NCI-H82 treated with DMSO at 0.1 percent for 48 hours (cell line): ENCODE results near the gene RBM42.
A peak's percentile ranks its signal among the peaks of the same experiment; 100 is the strongest.

ENCODE experiments used
- DNase-seq: peaks from one replicate; lab custom pipeline; 2025; ENCODE audit not compliant: unreplicated experiment; lab: John Stamatoyannopoulos, UW

RBM42 gene

GRCh38 chr19:35619290-35619923 is 9.4 kb upstream of the RBM42 start:
- DNase-seq = no peak

DNA sequence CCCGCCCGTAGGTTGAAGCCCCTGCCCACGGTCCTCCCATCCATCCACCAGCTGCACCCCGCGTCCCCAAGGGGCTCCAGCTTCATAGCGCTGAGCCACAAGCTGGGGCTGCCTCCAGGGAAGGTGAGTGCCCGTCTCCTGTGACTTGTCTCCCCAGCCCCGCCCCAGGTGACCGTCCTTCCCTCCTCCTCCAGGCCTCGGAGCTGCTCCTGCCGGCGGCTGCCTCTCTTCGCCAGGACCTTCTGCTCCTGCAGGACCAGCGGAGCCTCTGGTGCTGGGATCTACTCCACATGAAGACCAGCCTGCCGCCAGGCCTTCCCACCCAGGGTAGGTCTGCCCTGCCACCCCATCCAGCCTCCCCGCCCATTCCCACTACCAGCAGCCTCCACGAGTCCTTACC is 8.8 kb upstream of the RBM42 start:
- DNase-seq = no peak

DNA sequence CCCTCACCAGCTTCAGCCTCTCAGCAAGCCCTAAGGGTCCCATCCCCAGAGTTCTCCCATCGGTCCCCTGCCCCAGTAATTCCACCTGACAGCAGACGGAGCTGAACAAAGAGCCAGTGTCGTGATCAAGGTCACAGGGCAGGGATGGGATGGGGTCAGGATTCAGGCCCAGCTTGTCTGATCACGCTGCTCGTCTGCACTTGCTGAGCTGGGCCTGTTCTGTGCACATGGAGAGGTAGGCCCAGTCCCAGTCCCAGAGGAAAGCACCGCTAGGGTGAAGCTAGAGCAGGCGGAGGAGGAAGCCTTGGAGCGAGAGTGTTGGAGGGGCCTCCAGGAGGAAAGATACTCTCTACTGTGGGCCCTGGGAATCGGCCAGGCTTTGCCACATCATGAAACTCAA is 7.1 kb upstream of the RBM42 start:
- DNase-seq = no peak

GRCh38 chr19:35622750-35623149 is 6.1 kb upstream of the RBM42 start:
- no peak for DNase-seq

DNA sequence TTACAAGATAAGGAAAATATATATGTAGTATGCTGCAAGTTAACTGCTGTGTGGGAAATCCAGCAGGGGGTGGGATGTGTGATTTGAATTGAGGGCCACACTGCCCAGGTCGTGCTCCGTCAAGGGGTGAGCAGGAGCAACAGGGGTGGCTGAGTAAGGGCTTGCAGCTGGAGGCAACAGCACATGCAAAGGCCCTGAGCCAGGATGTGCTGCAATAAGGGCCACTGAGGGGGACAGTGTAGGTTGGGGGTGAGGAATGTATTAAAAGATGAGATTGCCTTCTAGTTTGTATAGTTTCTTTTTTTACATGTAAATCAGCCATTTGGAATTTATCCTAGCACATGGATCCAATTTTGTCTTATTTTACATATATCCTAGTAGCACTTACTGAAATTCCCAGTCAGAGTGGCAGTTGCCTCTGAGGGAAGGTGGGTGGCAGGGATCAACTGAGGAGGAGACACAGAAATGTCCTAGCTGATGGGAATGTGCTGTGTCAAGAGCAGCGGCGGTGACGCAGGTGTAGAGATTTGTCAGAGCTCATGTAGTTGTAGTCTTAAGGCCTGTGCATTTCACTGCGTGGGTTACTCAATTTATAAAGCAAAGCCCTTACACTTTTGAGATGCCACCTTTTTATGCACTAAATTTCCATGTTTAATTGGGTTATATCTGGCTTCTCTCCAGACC is 5.4 kb upstream of the RBM42 start:
- DNase-seq = no peak

DNA sequence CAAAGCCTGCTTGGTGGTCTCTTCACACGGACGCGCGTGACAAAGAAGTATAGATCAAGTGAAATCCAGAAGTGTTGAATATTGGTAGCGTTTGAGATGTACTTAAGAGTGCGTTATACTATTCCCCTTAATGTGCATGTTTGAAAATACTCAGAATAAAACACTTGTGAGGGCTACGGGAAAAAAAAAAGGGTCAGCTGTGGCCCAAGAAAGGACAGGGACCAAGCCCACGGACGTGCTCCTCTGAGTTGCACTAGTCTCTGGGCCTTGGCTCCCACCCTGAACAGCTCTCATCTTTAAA is 622 bp upstream of the RBM42 start:
- DNase-seq = no peak

DNA sequence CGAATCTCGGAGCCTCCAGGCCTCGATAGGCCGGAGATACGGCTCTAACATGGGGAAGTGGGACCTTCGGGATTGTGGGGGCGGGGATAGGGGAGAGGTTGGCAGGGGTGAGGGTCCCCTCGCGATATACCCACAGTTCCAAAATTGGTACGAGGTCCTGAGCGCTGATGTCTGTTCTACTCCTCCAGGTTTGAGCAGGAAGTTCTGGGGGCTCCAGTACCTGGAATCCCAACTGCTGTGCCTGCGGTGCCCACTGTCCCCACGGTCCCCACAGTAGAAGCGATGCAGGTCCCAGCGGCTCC is 447 bp downstream of the RBM42 start:
- DNase-seq = no peak

DNA sequence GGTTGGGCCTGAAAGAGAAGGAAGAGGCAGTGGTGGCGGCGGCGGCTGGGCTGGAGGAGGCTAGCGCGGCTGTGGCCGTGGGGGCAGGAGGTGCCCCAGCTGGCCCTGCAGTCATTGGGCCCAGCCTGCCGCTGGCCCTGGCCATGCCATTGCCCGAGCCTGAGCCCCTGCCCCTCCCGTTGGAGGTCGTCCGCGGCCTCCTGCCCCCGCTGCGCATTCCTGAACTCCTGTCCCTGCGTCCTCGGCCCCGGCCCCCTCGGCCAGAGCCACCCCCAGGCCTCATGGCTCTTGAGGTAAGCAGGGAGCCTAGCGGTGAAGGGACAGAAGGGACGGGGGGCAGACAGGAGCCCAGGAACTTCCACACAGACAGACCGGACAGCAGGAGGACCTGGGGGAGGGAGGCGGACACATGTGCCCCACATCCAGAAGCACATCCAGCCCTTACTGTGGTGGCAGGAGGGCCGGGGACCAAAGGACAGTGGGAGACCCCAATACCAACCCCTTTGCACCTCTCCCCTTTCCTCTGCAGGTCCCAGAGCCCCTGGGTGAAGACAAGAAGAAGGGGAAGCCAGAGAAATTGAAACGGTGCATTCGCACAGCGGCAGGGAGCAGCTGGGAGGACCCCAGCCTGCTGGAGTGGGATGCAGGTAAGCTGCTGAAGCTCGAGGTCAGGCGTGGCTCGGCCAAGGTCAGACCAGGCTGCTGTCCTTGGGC is 5.0 kb downstream of the RBM42 start:
- no peak for DNase-seq

- no peak for DNase-seq
Observed at GRCh38 chr19:35636651-35637050, 7.8 kb downstream of the RBM42 start.

- DNase-seq = no peak
Observed at GRCh38 chr19:35637165-35637564, 8.3 kb downstream of the RBM42 start.

GRCh38 chr19:35639321-35639639 is 10.4 kb downstream of the RBM42 start:
- no peak for DNase-seq

- no peak for DNase-seq
Observed at GRCh38 chr19:35639863-35640262, 11.0 kb downstream of the RBM42 start.

DNA sequence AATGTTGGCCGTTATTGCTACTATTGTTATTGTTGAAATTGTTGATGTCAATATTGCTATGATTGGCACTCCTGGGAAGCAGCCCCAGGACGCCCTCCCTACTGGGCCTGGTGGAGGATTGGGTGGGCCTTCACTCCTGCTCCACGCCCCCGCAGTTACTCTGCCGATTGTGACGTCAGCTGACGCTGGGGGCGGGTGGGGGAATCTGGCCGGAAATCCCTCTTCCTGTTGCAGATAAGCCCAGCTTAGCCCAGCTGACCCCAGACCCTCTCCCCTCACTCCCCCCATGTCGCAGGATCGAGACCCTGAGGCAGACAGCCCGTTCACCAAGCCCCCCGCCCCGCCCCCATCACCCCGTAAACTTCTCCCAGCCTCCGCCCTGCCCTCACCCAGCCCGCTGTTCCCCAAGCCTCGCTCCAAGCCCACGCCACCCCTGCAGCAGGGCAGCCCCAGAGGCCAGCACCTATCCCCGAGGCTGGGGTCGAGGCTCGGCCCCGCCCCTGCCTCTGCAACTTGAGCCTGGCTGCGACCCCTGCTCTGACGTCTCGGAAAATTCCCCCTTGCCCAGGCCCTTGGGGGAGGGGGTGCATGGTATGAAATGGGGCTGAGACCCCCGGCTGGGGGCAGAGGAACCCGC is 12.8 kb downstream of the RBM42 start, which contains the start of gene ETV2:
Gene ETV2 (plus strand): TSS at position 231 of the 637 bp plus-strand sequence. CDS start 716 bp downstream, outside the sequence.
- DNase-seq = no peak

- no peak for DNase-seq
Observed at GRCh38 chr19:35642312-35642711, 13.5 kb downstream of the RBM42 start.

GRCh38 chr19:35642798-35643254 is 14.0 kb downstream of the RBM42 start:
- no peak for DNase-seq

DNA sequence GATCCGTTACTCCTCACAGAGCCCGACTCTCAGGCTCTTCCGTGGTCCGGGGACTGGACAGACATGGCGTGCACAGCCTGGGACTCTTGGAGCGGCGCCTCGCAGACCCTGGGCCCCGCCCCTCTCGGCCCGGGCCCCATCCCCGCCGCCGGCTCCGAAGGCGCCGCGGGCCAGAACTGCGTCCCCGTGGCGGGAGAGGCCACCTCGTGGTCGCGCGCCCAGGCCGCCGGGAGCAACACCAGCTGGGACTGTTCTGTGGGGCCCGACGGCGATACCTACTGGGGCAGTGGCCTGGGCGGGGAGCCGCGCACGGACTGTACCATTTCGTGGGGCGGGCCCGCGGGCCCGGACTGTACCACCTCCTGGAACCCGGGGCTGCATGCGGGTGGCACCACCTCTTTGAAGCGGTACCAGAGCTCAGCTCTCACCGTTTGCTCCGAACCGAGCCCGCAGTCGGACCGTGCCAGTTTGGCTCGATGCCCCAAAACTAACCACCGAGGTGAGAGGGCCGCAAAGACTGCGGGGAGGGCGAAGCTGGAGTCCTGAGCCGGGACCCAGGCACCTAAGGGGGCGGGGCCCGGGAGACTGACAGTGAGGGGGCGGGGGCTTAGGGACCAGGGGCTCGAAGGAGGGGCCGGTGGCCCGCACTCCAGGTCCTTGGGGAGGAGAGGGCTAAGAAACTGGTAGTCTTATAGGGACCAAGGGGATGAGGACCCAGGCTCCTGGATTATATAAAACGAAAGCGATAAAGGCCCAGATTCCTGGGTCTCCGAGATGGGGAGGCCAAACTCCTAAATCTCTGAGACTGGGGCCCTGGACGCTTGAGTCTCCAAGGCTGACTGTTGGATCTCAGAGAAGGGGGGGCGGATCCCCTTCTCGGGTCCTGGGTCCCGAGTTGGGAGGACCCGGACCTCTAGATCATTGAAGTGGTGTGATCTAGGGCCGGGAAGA is 14.7 kb downstream of the RBM42 start:
- peak; percentile 79 for DNase-seq

DNA sequence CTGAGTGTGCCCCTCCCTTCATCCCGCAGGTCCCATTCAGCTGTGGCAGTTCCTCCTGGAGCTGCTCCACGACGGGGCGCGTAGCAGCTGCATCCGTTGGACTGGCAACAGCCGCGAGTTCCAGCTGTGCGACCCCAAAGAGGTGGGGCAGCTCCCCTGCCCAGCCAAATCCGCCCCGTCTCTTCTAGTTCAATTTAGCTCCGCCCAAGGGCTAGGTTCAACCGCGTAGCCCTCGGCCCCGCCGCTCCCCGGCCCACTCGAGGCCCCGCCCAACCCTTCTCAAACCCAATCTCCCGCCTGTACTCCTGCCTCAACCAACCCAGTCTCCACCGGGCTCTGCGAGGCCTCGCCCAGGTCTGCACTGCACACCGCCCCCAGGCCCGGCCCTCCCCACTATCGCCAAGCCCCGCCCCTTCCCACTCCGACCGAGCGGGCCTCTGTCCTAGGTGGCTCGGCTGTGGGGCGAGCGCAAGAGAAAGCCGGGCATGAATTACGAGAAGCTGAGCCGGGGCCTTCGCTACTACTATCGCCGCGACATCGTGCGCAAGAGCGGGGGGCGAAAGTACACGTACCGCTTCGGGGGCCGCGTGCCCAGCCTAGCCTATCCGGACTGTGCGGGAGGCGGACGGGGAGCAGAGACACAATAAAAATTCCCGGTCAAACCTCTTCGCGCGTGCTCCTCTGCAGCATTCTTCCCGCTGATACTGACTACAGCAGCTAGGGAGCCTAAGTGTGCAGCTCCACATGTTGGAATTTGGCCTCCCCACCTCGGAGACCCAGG is 15.6 kb downstream of the RBM42 start:
- peak; percentile 95 for DNase-seq

DNA sequence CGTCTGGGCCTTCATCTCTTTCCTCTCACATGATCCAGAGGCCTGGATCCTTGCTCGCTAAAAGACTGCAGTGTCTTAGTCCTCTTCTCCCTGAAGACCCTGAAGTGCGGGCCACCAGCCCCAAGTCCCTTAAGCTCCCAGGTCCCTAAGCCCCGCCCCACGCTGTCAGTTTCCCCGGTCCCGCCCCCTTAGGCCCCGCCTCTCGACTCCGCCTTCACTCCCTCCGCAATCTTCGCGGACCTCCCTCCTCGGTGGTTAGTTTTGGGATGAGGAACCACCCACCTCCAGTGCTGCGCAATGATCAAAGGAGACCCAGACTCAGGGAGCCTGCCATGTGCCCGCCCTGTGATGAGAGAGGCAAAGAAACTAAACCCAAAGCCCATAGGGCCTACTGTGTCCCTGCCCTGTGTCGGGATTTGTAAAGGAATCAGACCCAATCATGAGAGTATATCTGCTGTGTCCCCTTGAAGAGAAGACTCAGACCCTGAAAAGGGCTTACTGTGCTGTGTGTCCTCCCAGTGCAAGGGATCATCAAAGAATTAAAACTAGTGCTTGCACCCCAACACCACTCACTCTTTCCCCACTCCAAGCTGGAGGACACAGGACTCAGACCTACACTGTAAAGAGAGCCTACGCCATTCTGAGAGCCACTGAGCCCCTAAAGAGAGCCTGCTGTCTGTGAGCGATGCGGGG is 16.3 kb downstream of the RBM42 start:
- peak; percentile 65 for DNase-seq

DNA sequence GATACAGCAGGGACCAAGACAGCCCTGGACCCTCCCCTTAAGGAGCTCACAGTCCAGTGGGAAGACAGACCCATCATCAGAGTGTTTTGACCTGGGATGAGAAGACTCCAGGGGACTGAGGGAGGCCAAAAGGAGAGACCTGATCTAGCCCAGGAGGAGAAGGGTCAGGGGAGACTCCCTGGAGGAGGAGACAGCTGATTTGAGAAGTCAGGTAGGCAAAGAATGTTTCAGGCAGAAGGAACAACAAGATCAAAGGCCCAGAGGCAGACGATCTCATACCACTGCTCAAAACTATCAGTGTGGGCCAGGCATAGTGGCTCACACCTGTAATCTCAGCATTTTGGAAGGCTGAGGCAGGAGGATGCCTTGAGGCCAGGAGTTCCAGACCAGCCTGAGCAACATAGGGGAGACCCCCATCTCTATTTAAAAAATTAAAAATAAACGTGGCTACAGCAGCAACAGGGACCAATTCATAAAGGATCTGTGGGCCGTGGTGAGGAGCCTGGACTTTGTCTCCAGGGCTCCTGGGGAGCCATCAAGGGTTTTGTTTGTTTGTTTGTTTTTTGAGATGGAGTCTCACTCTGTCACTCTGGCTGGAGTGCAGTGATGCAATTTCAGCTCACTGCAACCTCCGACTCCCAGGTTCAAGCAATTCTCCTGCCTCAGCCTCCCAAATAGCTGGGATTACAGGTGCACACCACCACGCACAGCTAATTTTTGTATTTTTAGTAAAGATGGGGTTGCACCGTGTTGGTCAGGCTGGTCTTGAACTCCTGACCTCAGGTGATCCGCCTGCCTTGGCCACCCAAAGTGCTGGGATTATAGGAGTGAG is 17.1 kb downstream of the RBM42 start:
- no peak for DNase-seq
